MCF 10A (cell line): ENCODE results near the gene FRMD3. TPM values are rescaled to one million over a fixed set of nuclear protein-coding genes. Genes with fewer than 3 reads are reported as not detected.

ENCODE experiments used
- BruUV-seq: library from RNA; stranded (reverse); fragments of 400-500 nt; replicated peaks from 2 replicates; lab custom pipeline; 2021; lab: Mats Ljungman, UMichigan
- CTCF ChIA-PET: fragments of 300-600 bp; sonication (Branson Sonifier 250); formaldehyde crosslinking; extraction: SDS; loops from one replicate; lab custom pipeline; 2021; ENCODE audit warnings: antibody characterized with exemption, inconsistent platforms; lab: Yijun Ruan, JAX
- POLR2A ChIA-PET: fragments of 300-600, 350-650 bp; sonication (Branson Sonifier 250); formaldehyde crosslinking; extraction: SDS; loops from one replicate; lab custom pipeline; 2020; ENCODE audit warnings: antibody characterized with exemption, inconsistent platforms; lab: Yijun Ruan, JAX
- DNase-seq: peaks from one replicate; pipeline ENCODE4 v3.0.0-alpha.2; 2018; ENCODE audit not compliant: unreplicated experiment
- H3K27ac Mint-ChIP-seq: one replicate; pipeline ENCODE4 v1.8.0; 2022; ENCODE audit warnings: mild to moderate bottlenecking, low read depth, mixed read lengths; ENCODE audit not compliant: unreplicated experiment
- H3K27me3 Mint-ChIP-seq: one replicate; pipeline ENCODE4 v1.8.0; 2022; ENCODE audit warnings: mixed read lengths; ENCODE audit not compliant: insufficient read depth, unreplicated experiment
- H3K36me3 Mint-ChIP-seq: one replicate; pipeline ENCODE4 v1.8.0; 2022; ENCODE audit warnings: mild to moderate bottlenecking, moderate library complexity, mixed read lengths; ENCODE audit not compliant: insufficient read depth, unreplicated experiment
- H3K4me1 Mint-ChIP-seq: one replicate; pipeline ENCODE4 v1.8.0; 2022; ENCODE audit warnings: mixed read lengths; ENCODE audit not compliant: insufficient read depth, unreplicated experiment
- H3K4me3 Mint-ChIP-seq: one replicate; pipeline ENCODE4 v1.8.0; 2022; ENCODE audit warnings: mild to moderate bottlenecking, moderate library complexity, mixed read lengths; ENCODE audit not compliant: unreplicated experiment
- H3K9me3 Mint-ChIP-seq: one replicate; pipeline ENCODE4 v1.8.0; 2022; ENCODE audit warnings: mixed read lengths; ENCODE audit not compliant: unreplicated experiment
- CTCF ChIP-seq: fragments of 200-600 bp; IDR thresholded peaks from one replicate; pipeline ENCODE4 v1.8.0; 2022; ENCODE audit warnings: antibody characterized with exemption, mild to moderate bottlenecking; ENCODE audit not compliant: unreplicated experiment
- intact Hi-C: fragments of 100-400 bp; cut with micrococcal nuclease; formaldehyde crosslinking; loops from 2 replicates; pipeline ENCODE4 v1.14.1; 2022
- total RNA-seq: library from RNA; stranded (reverse); gene quantifications from 2 replicates; pipeline ENCODE4 v1.2.3, GENCODE V29; 2022

Gene FRMD3
- total RNA-seq, 1 experiment from 2014 or later = 0.28 TPM

DNA sequence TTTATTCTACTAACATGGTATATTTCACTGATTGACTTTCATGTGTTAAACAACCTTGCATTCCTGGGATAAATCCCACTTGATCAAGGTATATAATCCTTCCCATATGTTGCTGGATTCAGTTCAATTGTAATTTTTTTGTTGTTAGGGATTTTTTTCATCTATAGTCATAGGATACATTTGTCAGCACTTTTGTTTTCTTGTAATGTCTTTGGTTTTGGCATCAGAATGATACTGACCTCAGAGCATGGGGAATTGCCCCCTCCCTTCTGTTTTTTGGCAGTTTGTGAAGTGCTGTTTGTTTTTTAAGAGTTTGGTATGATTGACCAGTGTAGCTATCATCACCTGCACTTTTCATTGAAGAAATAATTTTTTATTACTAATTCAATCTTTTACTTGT is 298.5 kb downstream of the FRMD3 start:
- Mint-ChIP-seq H3K9me3 (no peaks in the 10 kb centered on the region), H3K4me1 (peaks cover 9% of the 10 kb centered on the region), H3K4me3 (no peak overlapping the region), H3K27ac (no peak overlapping the region), H3K27me3 (no peaks in the 10 kb centered on the region), H3K36me3 (no peaks in the 10 kb centered on the region)
- ChIA-PET POLR2A (interaction anchor here (1.0 kb wide), 1 partner anchor 15 kb away, joined by 3 read pairs; no protein-coding TSS in a partner anchor), CTCF (interaction anchor here (1.1 kb wide), 1 partner anchor 9 kb away, joined by 4 read pairs; no protein-coding TSS in a partner anchor)
- intact Hi-C loops = no loop called here
- no TSS peak for BruUV-seq
- TF ChIP-seq CTCF = no peak
- DNase-seq = no peak

- no peak overlapping the region for H3K27ac Mint-ChIP-seq
Measured at GRCh38 chr9:83238871-83239640, 299.1 kb downstream of the FRMD3 start.

DNA sequence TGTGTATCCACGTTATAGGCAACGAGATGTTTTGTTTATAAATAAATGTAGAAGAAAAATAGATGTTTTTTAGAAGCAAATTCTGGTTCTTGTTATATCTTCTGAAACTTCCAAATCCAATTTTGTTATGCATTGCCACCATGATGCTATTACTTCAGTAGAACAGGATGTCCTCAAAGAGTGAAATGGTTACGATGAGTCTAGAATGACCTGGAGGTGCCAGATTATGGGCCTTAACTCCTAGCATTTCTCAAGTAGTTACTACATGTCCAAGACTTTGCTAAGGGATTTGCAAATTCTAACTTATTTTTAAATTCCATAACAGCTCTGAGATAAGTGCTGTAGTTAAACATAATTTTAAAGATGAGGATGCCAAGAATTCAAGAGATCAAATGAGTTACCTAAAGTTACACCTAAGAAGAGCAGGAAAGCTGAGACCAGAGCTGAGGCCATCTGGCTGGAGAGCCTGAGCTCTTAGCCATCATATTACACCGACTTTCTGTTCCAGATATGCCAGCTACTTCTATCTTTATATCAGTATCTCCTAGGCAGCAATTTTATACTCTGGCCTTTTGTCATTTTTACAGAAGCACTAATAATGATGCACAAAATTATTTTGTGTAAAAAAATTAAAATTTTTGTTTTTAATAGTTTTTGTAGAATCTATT is 302.0 kb downstream of the FRMD3 start:
- Mint-ChIP-seq H3K27ac (no peak overlapping the region), H3K27me3 (no peaks in the 10 kb centered on the region), H3K4me1 (peaks cover 9% of the 10 kb centered on the region), H3K9me3 (no peaks in the 10 kb centered on the region), H3K36me3 (no peaks in the 10 kb centered on the region), H3K4me3 (no peak overlapping the region)
- DNase-seq = no peak
- no TSS peak for BruUV-seq
- TF ChIP-seq CTCF = no peak
- CTCF ChIA-PET = interaction anchor here (0.7 to 1.0 kb wide), 2 partner anchors 7 to 16 kb away, joined by 3 read pairs; no protein-coding TSS in a partner anchor
- POLR2A ChIA-PET = no interaction called here
- intact Hi-C loops = no loop called here

More at GRCh38 chr9:83238871-83239640, 299.1 kb downstream of the FRMD3 start:
- H3K4me1 Mint-ChIP-seq = peaks cover 9% of the 10 kb centered on the region
- no peak overlapping the region for H3K4me3 Mint-ChIP-seq
- no peaks in the 10 kb centered on the region for H3K27me3 Mint-ChIP-seq
- TF ChIP-seq CTCF = no peak
- peak; percentile 73 for DNase-seq
- H3K9me3 Mint-ChIP-seq = no peaks in the 10 kb centered on the region
- BruUV-seq = no TSS peak
- H3K36me3 Mint-ChIP-seq = no peaks in the 10 kb centered on the region
- ChIA-PET CTCF (interaction anchor here (0.9 kb wide), 1 partner anchor 19 kb away, joined by 5 read pairs; no protein-coding TSS in a partner anchor), POLR2A (interaction anchor here (1.0 to 1.1 kb wide), 2 partner anchors 10 to 15 kb away, joined by 3 to 4 read pairs; no protein-coding TSS in a partner anchor)
- intact Hi-C loops = no loop called here

DNA sequence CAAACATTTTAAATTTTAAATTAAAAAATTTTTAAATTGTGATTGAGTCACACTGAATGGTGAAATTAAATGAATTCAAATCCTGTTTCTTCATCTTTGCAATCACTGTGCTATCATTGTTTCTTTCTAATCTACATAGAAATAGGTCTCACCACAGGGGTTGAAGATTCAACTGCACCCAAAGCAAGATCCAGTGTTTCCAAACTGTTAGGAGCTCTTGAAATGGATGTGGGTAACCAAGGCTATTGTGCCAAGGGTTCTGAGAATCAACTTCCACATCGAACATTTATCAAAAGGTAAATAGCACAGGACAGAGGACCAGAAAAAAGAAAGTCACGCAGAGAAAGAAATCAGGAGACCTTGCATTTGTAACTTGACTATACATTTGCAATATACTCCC is 302.7 kb downstream of the FRMD3 start:
- BruUV-seq = no TSS peak
- ChIA-PET CTCF (interaction anchor here (0.5 to 0.7 kb wide), 2 partner anchors 8 to 99 kb away, joined by 3 read pairs; no protein-coding TSS in a partner anchor), POLR2A (interaction anchor here (0.6 kb wide), 1 partner anchor 78 kb away, joined by 3 read pairs; no protein-coding TSS in a partner anchor)
- no peak overlapping the region for H3K4me3 Mint-ChIP-seq
- no peak overlapping the region for H3K27ac Mint-ChIP-seq
- H3K4me1 Mint-ChIP-seq = peaks cover 9% of the 10 kb centered on the region
- no peak for DNase-seq
- TF ChIP-seq CTCF = no peak
- H3K36me3 Mint-ChIP-seq = no peaks in the 10 kb centered on the region
- H3K27me3 Mint-ChIP-seq = no peaks in the 10 kb centered on the region
- no peaks in the 10 kb centered on the region for H3K9me3 Mint-ChIP-seq
- intact Hi-C loops = no loop called here
